Smooth muscle cell (in vitro differentiated cells): Measurements from ENCODE around the gene PTPRN2. TPM values are rescaled to one million over a fixed set of nuclear protein-coding genes. Genes with fewer than 3 reads are reported as not detected.

Experiments
- DNase-seq: peaks from one replicate; lab custom pipeline; 2025; ENCODE audit not compliant: unreplicated experiment; lab: John Stamatoyannopoulos, UW
- H2AFZ ChIP-seq: fragments of 200-600 bp; sonication (generic); 2 replicates; pipeline ENCODE4 v1.6.0; 2016; ENCODE audit warnings: antibody characterized with exemption, low read depth, mild to moderate bottlenecking
- H3F3A ChIP-seq: fragments of 200-600 bp; sonication (generic); 2 replicates; pipeline ENCODE4 v1.6.0; 2017; ENCODE audit warnings: antibody characterized with exemption, low read depth
- H3K27ac ChIP-seq: fragments of 200-600 bp; sonication (generic); 2 replicates; pipeline ENCODE4 v1.5.1; 2016; ENCODE audit warnings: low read depth, mild to moderate bottlenecking
- H3K27me3 ChIP-seq: fragments of 200-600 bp; sonication (generic); 2 replicates; pipeline ENCODE4 v1.6.1; 2016; ENCODE audit warnings: low read depth, mild to moderate bottlenecking
- H3K36me3 ChIP-seq: fragments of 200-600 bp; sonication (generic); 2 replicates; pipeline ENCODE4 v1.5.1; 2016; ENCODE audit warnings: low read depth
- H3K4me1 ChIP-seq: fragments of 200-600 bp; sonication (generic); 2 replicates; pipeline ENCODE4 v1.5.1; 2016; ENCODE audit warnings: low read depth
- H3K4me2 ChIP-seq: fragments of 200-600 bp; sonication (generic); 2 replicates; pipeline ENCODE4 v1.6.0; 2016; ENCODE audit warnings: mild to moderate bottlenecking
- H3K4me3 ChIP-seq: fragments of 200-600 bp; sonication (generic); 2 replicates; pipeline ENCODE4 v1.5.1; 2016; ENCODE audit warnings: mild to moderate bottlenecking
- H3K79me2 ChIP-seq: fragments of 200-600 bp; sonication (generic); 2 replicates; pipeline ENCODE4 v1.6.0; 2016; ENCODE audit warnings: low read depth, mild to moderate bottlenecking
- H3K9ac ChIP-seq: fragments of 200-600 bp; sonication (generic); 2 replicates; pipeline ENCODE4 v1.6.0; 2016; ENCODE audit warnings: low read depth
- H3K9me3 ChIP-seq: fragments of 200-600 bp; sonication (generic); replicated peaks from 2 replicates; pipeline ENCODE4 v1.5.1; 2016; ENCODE audit warnings: low read depth
- H4K20me1 ChIP-seq: fragments of 200-600 bp; sonication (generic); 2 replicates; pipeline ENCODE4 v1.6.0; 2016; ENCODE audit warnings: low read depth
- CTCF ChIP-seq: fragments of 200-600 bp; sonication (generic); IDR thresholded peaks from 2 replicates; pipeline ENCODE4 v1.5.1; 2017; ENCODE audit warnings: borderline replicate concordance, mild to moderate bottlenecking, antibody characterized with exemption; ENCODE audit not compliant: insufficient read depth, poor library complexity, severe bottlenecking
- WGBS: methylation state at CpG from one replicate; pipeline ENCODE4 v1.1.7; 2016; ENCODE audit warnings: low lambda C conversion rate; 5-methylcytosine and 5-hydroxymethylcytosine counted together
- polyA plus RNA-seq: library from polyadenylated mRNA; unstranded; fragments of >200 nt; fragmentation: Nextera tagmentation; extraction: Ambion mirVana; gene quantifications from 2 replicates; pipeline ENCODE4 v1.2.1, GENCODE V29; 2016
- total RNA-seq: library from RNA; depleted of rRNA; stranded (reverse); fragments of >200 nt; gene quantifications from 2 replicates; pipeline ENCODE4 v1.2.3, GENCODE V29; 2014

PTPRN2 gene
- total and polyA plus RNA-seq, 2 experiments from 2014 or later: 0.09 to 0.87 TPM

GRCh38 chr7:157807510-157807909, 780.1 kb downstream of the PTPRN2 start:
- 83% methylated on average over 4 of the region's 4 CpGs for WGBS
- no peaks in the 10 kb centered on the region for H3K27me3 ChIP-seq
- H3K9me3 ChIP-seq: no peaks in the 10 kb centered on the region
- no peaks in the 10 kb centered on the region for H3K79me2 ChIP-seq
- H3K4me2 ChIP-seq: no peak overlapping the region
- H4K20me1 ChIP-seq: no peaks in the 10 kb centered on the region
- H3K4me3 ChIP-seq: no peak overlapping the region
- H3K27ac ChIP-seq: no peak overlapping the region
- TF ChIP-seq CTCF: no peak
- no peaks in the 10 kb centered on the region for H3F3A ChIP-seq
- no peak overlapping the region for H2AFZ ChIP-seq
- peaks cover 5% of the 10 kb centered on the region for H3K4me1 ChIP-seq
- no peaks in the 10 kb centered on the region for H3K36me3 ChIP-seq
- DNase-seq: no peak
- H3K9ac ChIP-seq: no peak overlapping the region

- H2AFZ ChIP-seq: no peak overlapping the region
- no peaks in the 10 kb centered on the region for H3K36me3 ChIP-seq
- no peak for TF ChIP-seq CTCF
- H3K9ac ChIP-seq: no peak overlapping the region
- H3K4me2 ChIP-seq: no peak overlapping the region
- H4K20me1 ChIP-seq: no peaks in the 10 kb centered on the region
- no peak overlapping the region for H3K27ac ChIP-seq
- H3K27me3 ChIP-seq: no peaks in the 10 kb centered on the region
- H3K4me1 ChIP-seq: peaks cover 5% of the 10 kb centered on the region
- H3F3A ChIP-seq: no peaks in the 10 kb centered on the region
- 73% methylated on average over 4 of the region's 4 CpGs for WGBS
- no peak overlapping the region for H3K4me3 ChIP-seq
- H3K79me2 ChIP-seq: no peaks in the 10 kb centered on the region
- no peak for DNase-seq
- no peaks in the 10 kb centered on the region for H3K9me3 ChIP-seq
Measured at GRCh38 chr7:157806711-157807110, 780.9 kb downstream of the PTPRN2 start.

- no peak for DNase-seq
- no peaks in the 10 kb centered on the region for H3K9me3 ChIP-seq
Measured at GRCh38 chr7:157805713-157806112, 781.9 kb downstream of the PTPRN2 start.

More at GRCh38 chr7:157805713-157806112, 781.9 kb downstream of the PTPRN2 start:
- Histone ChIP-seq H3K9ac (no peak overlapping the region), H3K4me1 (peaks cover 5% of the 10 kb centered on the region), H3K36me3 (no peaks in the 10 kb centered on the region), H3K27me3 (no peaks in the 10 kb centered on the region), H2AFZ (no peak overlapping the region), H3K4me2 (no peak overlapping the region), H3K79me2 (no peaks in the 10 kb centered on the region), H4K20me1 (no peaks in the 10 kb centered on the region), H3K27ac (no peak overlapping the region), H3F3A (no peaks in the 10 kb centered on the region), H3K4me3 (no peak overlapping the region)
- WGBS: 68% methylated on average over 6 of the region's 6 CpGs
- TF ChIP-seq CTCF: no peak
